HUES64 (cell line): ENCODE measurements around the gene DRG2.

Experiments used
- H3K27ac ChIP-seq: 2 replicates; pipeline ENCODE4 v1.7.0; 2013; ENCODE audit warnings: low read depth, low read length, inconsistent platforms
- H3K27me3 ChIP-seq: 2 replicates; pipeline ENCODE4 v1.6.1; 2013; ENCODE audit warnings: mild to moderate bottlenecking, low read length; ENCODE audit not compliant: insufficient read depth
- H3K36me3 ChIP-seq: 2 replicates; pipeline ENCODE4 v1.6.1; 2013; ENCODE audit warnings: mild to moderate bottlenecking, low read length; ENCODE audit not compliant: insufficient read depth
- H3K4me1 ChIP-seq: 2 replicates; pipeline ENCODE4 v1.6.1; 2013; ENCODE audit warnings: mild to moderate bottlenecking, low read length, moderate library complexity; ENCODE audit not compliant: insufficient read depth
- H3K4me3 ChIP-seq: 2 replicates; pipeline ENCODE4 v1.5.1; 2013; ENCODE audit warnings: mild to moderate bottlenecking, low read length, moderate library complexity
- H3K9ac ChIP-seq: 2 replicates; pipeline ENCODE4 v1.6.1; 2013; ENCODE audit warnings: mild to moderate bottlenecking, low read depth, low read length
- H3K9me3 ChIP-seq: 2 replicates; pipeline ENCODE4 v1.6.1; 2013; ENCODE audit warnings: low read depth, low read length; ENCODE audit not compliant: insufficient read depth
- WGBS: fragments of 150-250, 120-280 bp; methylation state at CpG from one replicate; pipeline ENCODE4 v1.1.7; 2013; ENCODE audit warnings: missing lambda C conversion rate; 5-methylcytosine and 5-hydroxymethylcytosine counted together

The DRG2 gene

DNA sequence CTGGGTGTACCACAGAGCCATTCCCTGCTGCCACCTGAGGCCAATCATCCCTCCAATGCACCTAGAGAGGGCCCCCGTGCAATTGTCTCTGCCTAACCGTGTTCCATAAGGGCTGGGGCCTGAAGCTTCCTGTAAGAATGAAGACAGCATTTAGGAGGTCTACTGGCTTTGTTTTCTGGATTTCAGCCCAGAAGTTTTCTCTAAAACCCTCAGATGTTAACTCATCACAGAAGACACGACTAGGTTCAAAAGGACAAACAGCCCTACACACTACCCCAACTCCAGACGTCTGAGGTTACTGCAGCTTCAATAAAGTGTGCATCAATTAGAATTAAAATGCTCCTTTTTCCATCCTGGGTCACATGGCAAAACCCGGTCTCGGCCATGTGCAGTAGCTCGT is 10.8 kb upstream of the DRG2 start:
- Histone ChIP-seq H3K9me3 (no peaks in the 10 kb centered on the region), H3K4me1 (no peaks in the 10 kb centered on the region), H3K27me3 (no peaks in the 10 kb centered on the region), H3K27ac (no peak overlapping the region), H3K4me3 (no peak overlapping the region), H3K9ac (no peak overlapping the region), H3K36me3 (no peaks in the 10 kb centered on the region)
- WGBS, result 94% methylated on average over 7 of the region's 7 CpGs

DNA sequence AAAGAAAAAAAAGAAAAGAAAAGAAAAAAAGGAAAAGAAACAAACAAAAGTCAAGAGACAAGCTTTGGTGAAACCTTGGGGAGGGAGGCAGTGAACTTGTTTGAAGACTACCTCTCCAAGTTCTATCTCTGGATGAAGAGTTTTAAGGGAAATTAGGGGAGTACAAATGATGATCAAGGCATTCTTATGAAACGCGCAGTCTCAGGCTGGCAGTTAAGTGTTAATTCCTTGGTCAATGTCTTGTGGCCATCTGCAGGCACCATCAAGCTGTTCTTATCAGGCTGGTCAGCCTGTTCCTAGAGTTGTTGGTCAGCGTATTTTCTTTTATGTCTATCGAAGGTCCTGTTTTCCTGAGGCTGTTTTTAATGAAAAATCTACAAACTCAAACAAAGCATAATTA is 8.2 kb upstream of the DRG2 start:
- Histone ChIP-seq H3K36me3 (no peaks in the 10 kb centered on the region), H3K9ac (no peak overlapping the region), H3K9me3 (no peaks in the 10 kb centered on the region), H3K4me3 (no peak overlapping the region), H3K27me3 (no peaks in the 10 kb centered on the region), H3K27ac (no peak overlapping the region), H3K4me1 (no peaks in the 10 kb centered on the region)
- 93% methylated on average over 4 of the region's 4 CpGs for WGBS

DNA sequence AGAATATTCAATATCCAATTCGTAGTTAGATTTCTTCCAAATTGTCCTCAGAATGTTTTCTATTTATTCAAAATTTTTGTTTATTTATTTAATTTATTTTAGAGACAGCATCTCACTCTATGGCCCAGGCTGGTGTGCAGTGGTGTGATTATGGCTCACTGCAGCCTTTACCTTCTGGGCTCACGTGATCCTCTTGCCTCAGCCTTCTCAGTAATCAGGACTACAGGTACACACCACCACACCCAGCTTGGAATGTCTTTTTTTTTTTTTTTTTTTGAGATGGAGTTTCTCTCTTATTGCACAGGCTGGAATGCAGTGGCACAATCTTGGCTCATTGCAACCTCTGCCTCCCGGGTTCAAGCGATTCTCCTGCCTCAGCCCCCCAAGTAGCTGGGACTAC is 3.5 kb upstream of the DRG2 start:
- H3K4me1 ChIP-seq, result no peaks in the 10 kb centered on the region
- H3K9ac ChIP-seq, result no peak overlapping the region
- H3K36me3 ChIP-seq, result no peaks in the 10 kb centered on the region
- H3K27ac ChIP-seq, result no peak overlapping the region
- no peak overlapping the region for H3K4me3 ChIP-seq
- no peaks in the 10 kb centered on the region for H3K9me3 ChIP-seq
- 93% methylated on average over 4 of the region's 4 CpGs for WGBS
- no peaks in the 10 kb centered on the region for H3K27me3 ChIP-seq

DNA sequence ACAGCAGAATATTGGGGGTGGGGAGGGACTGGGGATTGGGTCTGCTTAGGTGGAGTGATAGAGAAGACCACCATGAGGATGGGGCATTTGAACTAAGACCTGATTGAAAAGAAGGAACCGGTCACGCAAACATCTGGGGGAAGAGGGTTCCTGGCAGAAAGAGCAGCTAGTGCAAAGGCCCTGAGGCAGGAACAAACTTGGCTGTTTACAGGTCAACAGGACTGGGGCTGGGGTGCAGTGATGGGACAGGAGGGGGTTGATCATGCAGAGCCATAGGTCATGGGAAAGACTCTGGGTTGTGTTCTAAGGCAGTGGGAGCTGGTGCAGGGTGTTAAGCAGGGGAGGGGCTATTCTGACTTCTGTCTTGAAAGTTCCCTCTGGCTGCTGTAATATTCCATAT is 1.9 kb downstream of the DRG2 start:
- 96% methylated on average over 2 of the region's 2 CpGs for WGBS
- peaks cover 23% of the 10 kb centered on the region for H3K36me3 ChIP-seq
- no peak overlapping the region for H3K4me3 ChIP-seq
- no peak overlapping the region for H3K27ac ChIP-seq
- no peaks in the 10 kb centered on the region for H3K9me3 ChIP-seq
- no peaks in the 10 kb centered on the region for H3K27me3 ChIP-seq
- H3K4me1 ChIP-seq, result no peaks in the 10 kb centered on the region
- no peak overlapping the region for H3K9ac ChIP-seq

DNA sequence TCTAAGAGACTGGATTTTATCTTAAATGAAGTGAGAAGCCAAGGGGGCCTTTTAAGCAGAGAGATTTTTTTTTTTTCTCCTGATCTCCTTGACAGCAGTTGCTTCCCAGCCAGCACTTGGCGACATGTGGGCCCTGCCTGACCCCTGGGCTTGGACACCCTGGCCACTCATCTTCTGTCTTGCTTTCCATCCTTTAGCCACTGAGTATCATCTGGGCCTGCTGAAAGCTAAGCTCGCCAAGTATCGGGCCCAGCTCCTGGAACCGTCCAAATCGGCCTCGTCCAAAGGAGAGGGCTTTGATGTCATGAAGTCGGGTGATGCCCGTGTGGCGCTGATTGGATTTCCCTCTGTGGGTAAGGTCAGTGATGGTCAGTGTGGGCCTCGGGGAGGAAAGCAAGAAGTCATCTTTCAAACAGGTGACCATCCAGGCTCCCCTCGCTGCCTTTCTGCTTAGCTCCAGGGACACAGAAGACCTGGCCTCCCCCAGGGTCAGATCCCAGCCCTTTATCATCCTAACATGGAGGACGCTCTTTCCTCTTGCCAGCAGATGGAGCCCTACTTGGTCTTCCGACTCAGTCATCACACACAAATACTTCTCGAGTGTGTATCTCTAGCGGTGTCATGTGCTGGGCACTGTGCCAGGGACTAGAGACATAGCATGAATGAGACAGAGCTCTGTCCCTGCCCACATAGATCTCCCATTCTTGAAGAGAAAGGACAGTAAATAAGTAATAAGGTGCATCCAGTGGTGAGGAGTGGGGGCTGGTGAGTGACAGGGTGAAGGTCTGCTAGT is 6.1 kb downstream of the DRG2 start:
- H3K9me3 ChIP-seq, result no peaks in the 10 kb centered on the region
- no peak overlapping the region for H3K9ac ChIP-seq
- no peaks in the 10 kb centered on the region for H3K27me3 ChIP-seq
- peaks cover 55% of the 10 kb centered on the region for H3K36me3 ChIP-seq
- 88% methylated on average over 15 of the region's 15 CpGs for WGBS
- no peaks in the 10 kb centered on the region for H3K4me1 ChIP-seq
- H3K27ac ChIP-seq, result no peak overlapping the region
- H3K4me3 ChIP-seq, result no peak overlapping the region

DNA sequence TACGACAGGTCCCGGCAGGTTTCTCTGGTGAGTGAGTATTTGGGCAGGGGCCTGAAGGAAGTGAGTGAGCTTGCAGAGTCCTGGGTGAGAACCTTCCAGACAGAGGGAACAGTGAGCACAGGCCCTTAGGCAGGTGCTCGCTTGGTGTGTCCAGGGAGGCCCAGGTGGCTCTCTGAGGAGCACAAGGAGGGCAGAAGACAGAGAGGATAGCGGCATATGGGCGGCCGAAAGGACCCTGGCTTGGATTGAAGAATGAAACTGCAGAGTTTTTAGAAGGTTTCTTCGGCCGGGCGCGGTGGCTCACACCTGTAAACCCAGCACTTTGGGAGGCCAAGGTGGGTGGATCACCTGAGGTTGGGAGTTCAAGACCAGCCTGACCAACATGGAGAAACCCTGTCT is 6.7 kb downstream of the DRG2 start:
- Histone ChIP-seq H3K27me3 (no peaks in the 10 kb centered on the region), H3K4me3 (no peak overlapping the region), H3K27ac (no peak overlapping the region), H3K4me1 (no peaks in the 10 kb centered on the region), H3K36me3 (peaks cover 61% of the 10 kb centered on the region), H3K9me3 (no peaks in the 10 kb centered on the region), H3K9ac (no peak overlapping the region)
- WGBS, result 96% methylated on average over 10 of the region's 10 CpGs

DNA sequence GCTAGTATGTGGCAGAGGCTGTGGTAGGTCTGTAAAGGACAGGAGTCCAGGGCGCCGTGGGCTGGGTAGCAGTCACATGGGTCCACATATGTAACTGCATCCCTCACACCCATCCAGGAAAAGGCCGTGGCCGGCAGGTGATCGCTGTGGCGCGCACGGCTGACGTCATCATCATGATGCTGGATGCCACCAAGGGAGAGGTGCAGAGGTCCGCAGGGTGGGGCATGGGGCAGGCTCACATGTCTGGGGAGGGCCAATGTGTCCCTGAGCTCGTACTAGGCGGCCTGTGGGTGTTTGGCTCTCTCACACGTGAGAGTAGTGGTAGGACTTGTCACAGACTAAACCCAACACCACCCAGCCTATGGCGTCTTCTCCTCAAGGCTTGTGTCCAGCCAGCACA is 11.8 kb downstream of the DRG2 start:
- 94% methylated on average over 14 of the region's 14 CpGs for WGBS
- H3K9ac ChIP-seq, result no peak overlapping the region
- no peak overlapping the region for H3K27ac ChIP-seq

DNA sequence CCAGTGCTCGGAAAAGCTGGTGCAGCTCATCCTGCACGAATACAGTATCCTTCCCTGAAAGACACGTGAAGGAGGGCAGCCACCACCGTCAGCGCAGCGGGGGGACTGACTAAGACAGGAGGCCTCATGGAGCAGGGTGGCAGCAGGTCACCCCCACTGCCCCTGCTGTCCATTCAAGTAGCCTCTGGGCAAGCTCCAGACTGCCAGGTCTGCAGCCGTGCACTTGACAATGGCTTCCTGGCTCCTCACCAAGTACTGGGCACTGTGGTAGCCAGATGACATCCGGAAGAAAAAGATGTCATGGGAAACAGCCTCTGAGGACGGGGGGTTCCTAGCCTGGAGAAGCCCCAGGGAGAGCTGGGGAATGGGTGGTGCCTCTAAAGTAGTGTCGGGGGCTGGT is 12.9 kb downstream of the DRG2 start:
- H3K36me3 ChIP-seq, result peaks cover 73% of the 10 kb centered on the region
- H3K27me3 ChIP-seq, result no peaks in the 10 kb centered on the region
- WGBS, result 96% methylated on average over 10 of the region's 10 CpGs
- H3K27ac ChIP-seq, result no peak overlapping the region
- no peaks in the 10 kb centered on the region for H3K4me1 ChIP-seq
- no peak overlapping the region for H3K4me3 ChIP-seq
- H3K9me3 ChIP-seq, result no peaks in the 10 kb centered on the region
- H3K9ac ChIP-seq, result no peak overlapping the region

More for the DNA sequence above, 11.8 kb downstream of the DRG2 start:
- Histone ChIP-seq H3K4me1 (no peaks in the 10 kb centered on the region), H3K27me3 (no peaks in the 10 kb centered on the region), H3K4me3 (no peak overlapping the region), H3K9me3 (no peaks in the 10 kb centered on the region), H3K36me3 (peaks cover 72% of the 10 kb centered on the region)

DNA sequence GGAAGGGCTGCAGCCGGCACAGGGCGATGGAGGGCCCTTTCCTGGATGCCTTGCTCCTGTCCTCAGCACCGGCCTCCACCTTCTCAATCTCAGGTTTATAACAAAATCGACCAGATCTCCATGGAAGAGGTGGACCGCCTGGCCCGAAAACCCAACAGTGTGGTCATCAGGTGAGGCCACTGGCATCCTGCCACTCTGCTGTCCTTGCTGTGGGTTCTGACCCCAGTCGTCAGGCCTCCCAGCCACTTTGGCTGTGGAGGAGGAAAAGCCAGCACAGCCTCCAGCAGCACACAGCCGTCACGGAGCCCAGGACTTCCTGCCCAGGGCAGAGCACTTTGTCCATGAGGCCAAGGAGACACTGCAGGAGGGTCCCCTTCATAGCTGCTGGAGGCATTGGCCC is 14.1 kb downstream of the DRG2 start:
- H3K4me3 ChIP-seq, result no peak overlapping the region
- no peaks in the 10 kb centered on the region for H3K27me3 ChIP-seq
- H3K36me3 ChIP-seq, result peaks cover 68% of the 10 kb centered on the region
- no peak overlapping the region for H3K27ac ChIP-seq
- no peak overlapping the region for H3K9ac ChIP-seq
- no peaks in the 10 kb centered on the region for H3K9me3 ChIP-seq
- 94% methylated on average over 9 of the region's 9 CpGs for WGBS
- no peaks in the 10 kb centered on the region for H3K4me1 ChIP-seq

DNA sequence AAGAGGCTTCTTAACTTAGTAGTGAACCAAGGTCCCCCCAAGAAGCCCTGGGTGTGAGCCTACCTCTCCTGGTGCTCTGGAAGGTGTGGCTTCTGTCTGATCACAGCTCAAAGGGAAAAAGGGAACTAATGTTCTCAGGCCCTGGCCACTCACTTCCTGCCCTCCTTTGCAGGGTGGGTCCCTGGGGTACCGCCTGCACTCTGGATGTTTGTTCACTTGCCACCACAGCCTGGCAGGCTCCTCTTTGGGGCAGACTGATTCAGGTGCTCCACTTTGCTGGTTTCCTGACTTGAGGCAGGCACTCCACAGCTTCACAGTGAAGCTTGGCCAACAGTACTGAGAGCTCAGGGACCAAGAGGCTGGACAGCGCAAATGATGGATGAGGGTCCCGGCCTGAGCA is 14.9 kb downstream of the DRG2 start:
- WGBS, result 97% methylated on average over 3 of the region's 3 CpGs
- no peaks in the 10 kb centered on the region for H3K9me3 ChIP-seq
- no peak overlapping the region for H3K27ac ChIP-seq
- no peaks in the 10 kb centered on the region for H3K4me1 ChIP-seq
- no peak overlapping the region for H3K9ac ChIP-seq
- H3K27me3 ChIP-seq, result no peaks in the 10 kb centered on the region
- H3K4me3 ChIP-seq, result no peak overlapping the region
- H3K36me3 ChIP-seq, result peaks cover 60% of the 10 kb centered on the region

DNA sequence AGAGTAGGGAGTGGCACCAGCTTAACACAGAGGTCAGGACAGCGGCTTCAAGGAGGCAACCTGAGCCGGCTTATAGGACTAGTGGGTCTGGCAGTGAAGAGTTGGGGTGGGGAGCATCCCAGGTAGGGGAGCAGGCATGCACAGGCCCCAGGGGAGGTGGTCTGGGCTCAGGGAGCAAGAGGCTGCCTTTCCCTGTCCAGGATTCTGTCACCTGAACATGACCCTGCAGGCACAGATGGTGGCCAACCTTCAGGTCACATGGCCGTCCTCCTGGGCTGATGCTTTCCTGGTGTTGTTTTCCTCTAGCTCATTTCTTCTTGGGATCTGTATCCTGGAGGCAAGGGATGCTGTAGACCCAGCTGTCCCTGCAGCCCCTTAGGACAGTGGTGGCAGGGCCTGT is 17.3 kb downstream of the DRG2 start:
- H3K9me3 ChIP-seq, result no peaks in the 10 kb centered on the region
- H3K4me1 ChIP-seq, result no peaks in the 10 kb centered on the region
- 89% methylated on average over 3 of the region's 3 CpGs for WGBS
- H3K36me3 ChIP-seq, result peaks cover 38% of the 10 kb centered on the region
- no peak overlapping the region for H3K9ac ChIP-seq
- H3K27ac ChIP-seq, result no peak overlapping the region
- H3K4me3 ChIP-seq, result no peak overlapping the region
- no peaks in the 10 kb centered on the region for H3K27me3 ChIP-seq

DNA sequence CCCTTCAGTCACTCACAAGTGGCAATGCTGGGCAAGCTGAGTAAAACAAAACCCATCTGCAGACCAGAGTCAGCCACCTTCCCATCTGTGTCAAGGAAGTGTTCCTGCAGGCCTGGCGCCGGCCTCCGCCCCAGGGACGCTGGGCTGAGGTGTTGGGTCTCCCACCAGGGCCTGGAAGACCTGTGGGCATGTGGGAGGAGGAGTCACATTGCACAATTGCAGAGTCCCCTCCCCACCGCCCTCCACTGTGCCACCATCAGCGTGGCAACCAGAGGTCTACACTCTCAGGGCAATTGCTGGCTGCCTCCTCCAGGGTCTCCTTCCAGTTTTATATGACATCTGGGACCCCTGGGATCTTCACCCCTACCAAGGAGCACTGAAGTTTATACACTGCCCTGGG is 17.8 kb downstream of the DRG2 start:
- H3K4me3 ChIP-seq, result no peak overlapping the region
- H3K36me3 ChIP-seq, result peaks cover 32% of the 10 kb centered on the region
- no peak overlapping the region for H3K9ac ChIP-seq
- H3K9me3 ChIP-seq, result no peaks in the 10 kb centered on the region
- no peak overlapping the region for H3K27ac ChIP-seq
- WGBS, result 84% methylated on average over 6 of the region's 6 CpGs
- no peaks in the 10 kb centered on the region for H3K27me3 ChIP-seq
- no peaks in the 10 kb centered on the region for H3K4me1 ChIP-seq
